GM21447 (cell line): ENCODE results near the gene LAMTOR2.
"Not testable (repeated sequence)": the region's sequence is repeated elsewhere in the genome, so short reads cannot be mapped to it uniquely, and the experiment has no call there.

Experiments used
- ATAC-seq: cut with Tn5 transposase; IDR thresholded peaks from one replicate; pipeline ENCODE4 v1.9.1; 2021; ENCODE audit not compliant: unreplicated experiment

The LAMTOR2 gene

DNA sequence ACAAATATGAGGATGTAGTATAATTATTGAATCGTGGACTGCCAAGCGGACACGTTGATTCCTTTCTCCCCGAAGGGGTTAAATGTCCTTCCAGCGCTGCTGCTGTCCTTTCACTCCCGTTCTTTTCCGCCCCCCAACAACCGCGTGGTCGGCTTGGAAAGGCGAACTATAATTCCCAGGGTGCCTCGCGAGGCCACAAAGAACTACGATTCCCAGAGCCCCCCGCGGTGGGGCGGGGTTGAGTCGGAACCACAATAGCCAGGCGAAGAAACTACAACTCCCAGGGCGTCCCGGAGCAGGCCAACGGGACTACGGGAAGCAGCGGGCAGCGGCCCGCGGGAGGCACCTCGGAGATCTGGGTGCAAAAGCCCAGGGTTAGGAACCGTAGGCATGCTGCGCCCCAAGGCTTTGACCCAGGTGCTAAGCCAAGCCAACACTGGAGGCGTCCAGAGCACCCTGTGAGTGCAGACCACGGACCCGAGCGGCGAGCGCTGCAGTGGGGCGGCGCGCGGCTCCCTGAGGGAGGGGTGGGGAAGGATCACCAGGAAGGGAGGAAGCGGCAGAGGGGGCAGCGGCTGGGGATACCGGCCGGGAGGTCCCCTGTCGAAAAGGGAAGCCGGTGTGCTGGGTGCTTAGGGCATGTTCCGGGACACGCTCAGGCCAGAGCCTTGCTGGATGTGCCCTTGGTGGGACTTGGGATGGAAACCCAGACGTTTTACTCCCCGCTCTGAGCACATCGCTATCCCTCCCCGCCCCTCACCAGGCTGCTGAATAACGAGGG is at the start of gene LAMTOR2:
Gene LAMTOR2, plus strand, starts transcription at position 283 of the 781 bp plus-strand sequence. Its CDS starts 108 bp downstream, at position 391.
- peak; percentile 72 for ATAC-seq

DNA sequence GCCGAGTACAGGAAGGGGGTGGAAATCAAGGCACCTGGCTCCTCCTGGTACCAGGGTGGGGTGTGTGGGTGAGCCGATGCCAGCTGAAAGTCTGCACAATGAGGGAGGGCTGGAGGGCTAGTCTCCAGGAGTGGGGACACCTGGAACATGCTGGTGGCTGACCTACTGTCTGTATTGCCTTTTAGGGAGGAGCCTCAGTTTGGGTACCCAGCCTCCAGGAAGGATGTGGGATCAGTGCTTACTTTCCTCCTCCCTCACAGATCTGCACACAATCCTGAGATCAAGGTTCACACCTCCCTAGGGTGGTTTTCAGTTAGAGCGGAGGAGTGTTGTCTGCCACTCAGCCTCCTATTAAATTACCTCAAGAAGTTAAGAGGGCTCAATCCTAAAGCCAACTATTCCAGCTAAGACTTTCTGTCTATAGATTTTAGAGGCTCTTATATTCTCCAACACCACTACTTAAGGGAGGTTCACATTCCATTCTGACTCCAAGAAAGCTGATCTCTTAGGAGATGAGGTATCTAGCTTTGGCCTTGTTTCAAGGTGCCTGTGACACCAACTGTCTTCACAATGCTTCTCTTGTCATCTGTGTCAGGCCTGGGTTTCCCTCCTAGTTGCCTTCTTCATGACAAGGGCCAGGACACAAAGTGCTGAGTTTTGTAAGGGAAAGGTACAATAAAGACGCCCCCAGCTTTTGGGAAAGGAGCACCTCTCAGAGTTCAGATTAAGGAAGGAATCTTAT is 49.6 kb upstream of the LAMTOR2 start:
- ATAC-seq = no peak

DNA sequence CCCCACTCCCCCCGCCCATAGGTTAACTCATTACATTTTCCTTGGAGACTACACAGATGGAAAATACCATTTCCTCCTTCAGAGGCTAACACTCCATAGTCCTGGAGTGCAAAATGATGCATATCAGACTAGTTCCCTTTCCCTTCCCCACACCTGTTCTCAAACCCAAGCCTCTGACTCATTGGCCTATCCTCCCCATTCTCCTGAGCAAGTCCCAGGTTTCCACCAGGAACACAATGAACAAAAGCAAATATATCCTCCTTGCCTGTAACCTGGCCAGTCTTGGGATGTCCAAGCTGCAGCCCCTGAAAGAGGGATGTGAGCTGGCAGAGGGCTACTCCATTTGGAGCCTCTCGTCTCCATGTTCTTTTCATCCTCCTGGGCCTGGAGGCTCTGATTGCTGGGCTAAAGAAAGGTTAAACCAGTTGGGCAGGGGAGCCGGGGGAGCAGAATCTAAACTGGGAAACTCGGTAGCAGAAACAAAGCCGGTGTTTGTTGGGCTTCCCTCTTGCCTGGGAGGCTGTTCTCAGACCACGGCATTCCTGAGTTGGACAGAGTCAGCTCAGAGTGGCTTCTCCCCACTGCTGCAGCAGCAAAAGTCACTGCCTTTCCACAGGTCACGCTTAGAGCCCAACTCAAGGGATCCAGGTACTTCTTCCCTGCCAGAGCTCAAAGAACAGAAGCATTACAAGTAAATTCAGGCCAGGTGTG is 47.8 kb upstream of the LAMTOR2 start:
- ATAC-seq = no peak

DNA sequence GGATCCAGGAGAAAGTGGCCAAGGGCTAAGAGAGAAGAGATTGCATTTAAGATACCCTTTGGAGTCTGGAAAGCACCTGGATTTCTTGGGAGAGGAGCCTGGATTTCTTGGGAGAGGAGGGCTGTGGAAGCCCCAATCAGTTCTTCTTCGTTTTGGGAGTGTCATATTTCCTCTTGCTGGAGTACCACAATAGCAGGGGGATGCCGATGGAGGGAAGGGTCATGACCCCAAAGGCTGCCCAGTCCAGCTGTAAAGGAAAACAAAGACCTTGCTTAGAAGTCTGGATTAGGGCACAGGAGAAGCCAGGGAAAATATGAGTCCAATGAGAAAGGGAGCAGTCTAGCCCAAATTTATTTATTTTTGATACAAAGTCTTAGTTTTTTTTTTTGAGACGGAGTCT is 45.2 kb upstream of the LAMTOR2 start:
- ATAC-seq = no peak

DNA sequence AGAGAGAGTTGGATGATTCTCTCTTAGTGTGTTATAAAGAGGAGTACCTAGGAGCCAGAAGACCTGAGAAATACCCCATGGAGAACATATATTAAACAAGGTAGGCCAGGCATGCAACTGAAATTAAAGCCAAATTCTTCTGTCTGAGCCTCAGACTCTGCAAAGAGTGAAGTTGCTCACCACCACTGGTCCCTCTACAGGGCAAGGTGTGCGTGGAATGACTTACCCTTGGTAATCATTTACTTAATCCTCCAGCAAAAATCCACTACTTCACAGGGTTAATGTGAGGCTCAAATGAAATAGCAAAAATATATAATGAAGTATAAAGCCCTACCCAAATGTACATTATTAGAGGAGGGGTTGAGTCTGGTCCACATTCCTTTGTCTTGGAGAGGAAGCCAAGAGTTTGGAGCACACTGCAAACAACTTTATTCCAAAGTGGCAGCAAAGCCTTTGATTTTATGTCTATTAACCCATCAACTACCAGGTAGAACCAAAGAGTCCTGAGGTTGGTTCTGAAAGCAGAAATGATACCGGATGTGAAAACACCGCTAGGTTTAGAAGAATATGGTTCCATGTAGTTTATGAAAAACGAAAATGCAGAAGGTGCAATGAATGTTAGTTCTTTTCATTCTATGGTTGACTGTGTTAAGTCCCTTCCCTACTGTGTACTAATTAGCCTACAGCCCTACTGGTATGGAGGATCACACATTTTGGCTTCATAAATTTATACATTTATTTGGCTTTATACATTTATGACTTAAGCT is 42.3 kb upstream of the LAMTOR2 start:
- peak; percentile 88 for ATAC-seq

DNA sequence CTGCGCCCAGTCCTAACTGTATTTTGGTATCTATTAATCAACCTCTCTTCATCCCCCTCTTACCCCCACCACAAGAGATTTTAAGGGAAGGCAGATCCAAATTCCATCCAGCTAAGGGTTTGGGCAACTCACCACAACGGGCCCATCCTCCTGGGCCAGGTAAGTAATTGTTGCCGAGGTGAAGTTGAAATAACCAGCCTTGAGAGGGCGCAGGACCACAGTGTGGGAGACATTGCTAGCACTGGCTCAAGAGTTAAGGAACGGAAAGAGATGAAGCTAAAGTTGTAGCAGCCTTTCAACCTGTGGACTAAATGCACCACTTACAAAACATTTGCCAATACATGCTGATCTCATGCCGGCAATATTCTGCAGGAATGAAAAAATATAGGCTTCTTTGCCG is 39.8 kb upstream of the LAMTOR2 start:
- ATAC-seq = no peak

DNA sequence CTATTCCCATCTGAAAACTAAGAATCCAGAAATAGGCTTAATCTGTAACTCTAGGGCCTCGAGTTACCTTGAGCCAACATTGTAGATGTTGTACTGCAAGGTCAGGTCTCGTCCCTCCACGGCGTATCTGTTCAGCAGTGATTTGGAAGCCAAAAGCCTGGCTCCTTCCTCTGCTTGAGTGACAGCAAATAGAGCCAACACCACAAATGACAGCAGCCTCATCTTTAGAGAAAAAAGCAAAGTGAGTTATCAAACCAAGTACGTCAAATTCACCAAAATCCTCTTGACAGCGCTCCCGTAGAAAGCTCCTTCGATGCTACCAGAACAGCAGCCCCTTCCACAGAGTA is 34.7 kb upstream of the LAMTOR2 start:
- ATAC-seq = no peak

DNA sequence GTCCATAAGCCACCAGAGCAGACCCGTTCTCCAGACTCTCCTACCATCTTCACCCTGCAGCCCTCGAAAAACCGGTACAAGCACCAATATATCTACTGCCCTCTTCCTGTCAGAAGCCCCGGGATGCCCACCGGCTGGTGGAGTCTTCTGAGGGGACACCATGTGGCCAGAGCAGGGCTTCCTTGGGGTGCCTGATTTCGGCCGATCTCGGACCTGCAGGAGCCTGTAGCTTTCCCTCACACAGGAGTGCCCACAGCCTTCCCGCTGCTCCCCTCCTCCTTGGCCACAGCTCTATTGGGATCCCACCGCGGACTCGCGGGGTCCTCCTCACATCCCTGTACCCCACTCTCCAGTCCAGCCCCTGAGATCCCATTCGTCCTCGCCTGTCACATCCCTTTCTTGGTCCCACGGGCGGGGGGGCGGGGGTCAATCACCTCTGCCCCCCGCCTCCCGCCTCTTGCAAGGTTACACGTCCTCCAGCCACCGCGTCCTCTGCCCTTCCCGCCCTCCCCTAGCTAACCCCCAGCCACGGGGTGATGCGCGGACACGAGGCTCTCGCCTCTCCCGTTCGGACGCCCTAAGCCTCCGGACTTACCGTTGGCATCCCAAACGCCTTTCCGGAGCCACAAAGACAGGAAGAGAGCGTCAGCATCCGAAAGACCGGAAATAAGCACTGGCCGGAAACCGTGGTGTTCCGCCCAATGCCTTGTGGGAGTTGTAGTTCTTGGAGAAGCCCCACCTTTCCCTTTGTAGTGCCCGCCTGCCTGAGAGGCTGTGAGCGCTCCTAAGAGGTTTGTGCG is 34.1 kb upstream of the LAMTOR2 start, which contains the start of gene SSR2:
Gene SSR2, minus strand, starts transcription at position 659 of the 800 bp plus-strand sequence. CDS start 784 bp downstream, outside the sequence.
- ATAC-seq = peak; percentile 98

DNA sequence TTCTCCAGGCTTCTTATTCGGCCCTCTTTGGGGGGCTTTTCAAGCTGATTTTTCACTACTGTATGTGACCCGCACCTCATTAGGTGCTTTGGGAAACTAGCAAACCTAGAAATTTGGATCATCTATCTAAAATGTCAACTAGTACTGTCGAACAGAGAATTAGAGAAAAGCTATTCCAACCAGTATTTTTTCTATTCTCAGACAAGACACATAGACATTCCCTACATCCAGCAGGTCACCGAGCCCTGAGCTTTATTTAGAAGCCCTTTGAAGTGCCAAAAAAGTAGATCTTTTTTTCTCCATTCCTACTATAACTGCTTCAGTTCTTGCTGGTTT is 33.5 kb upstream of the LAMTOR2 start:
- no peak for ATAC-seq

DNA sequence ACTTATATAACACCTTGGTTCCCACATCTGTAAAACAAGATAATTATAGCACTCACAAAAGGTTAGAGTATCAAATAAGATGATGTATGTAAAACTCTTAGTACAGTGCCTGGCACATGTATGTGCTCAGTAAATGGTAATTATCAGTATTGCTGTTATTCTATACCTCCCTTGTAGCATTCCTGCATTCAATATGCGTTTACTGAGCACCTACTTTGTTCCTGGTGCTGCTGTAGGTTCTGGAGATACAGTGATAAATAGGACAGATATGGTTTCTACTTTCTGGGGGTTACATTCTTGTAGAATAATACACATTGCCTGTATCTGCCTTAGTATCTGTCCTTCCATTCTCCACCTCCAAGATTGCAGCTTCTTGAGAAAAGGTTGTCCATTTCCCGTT is 32.6 kb upstream of the LAMTOR2 start:
- ATAC-seq = no peak

DNA sequence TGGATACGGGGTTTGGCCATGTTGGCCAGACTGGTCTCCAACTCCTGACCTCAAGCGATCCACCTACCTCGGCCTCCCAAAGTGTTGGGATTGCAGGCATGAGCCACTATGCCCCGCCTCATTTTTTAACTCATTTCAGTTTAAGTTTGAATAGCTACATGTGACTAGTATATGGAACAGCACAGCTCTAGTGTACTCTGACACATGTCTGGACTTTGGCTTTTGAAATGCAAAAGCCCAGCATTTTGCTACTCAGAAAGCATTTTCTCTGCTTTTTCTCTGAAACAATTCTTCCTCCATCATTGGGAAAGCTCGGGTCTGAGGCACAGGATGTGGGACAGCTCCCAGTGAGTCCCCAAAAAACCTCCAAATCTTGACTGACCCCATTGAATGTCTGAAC is 29.8 kb upstream of the LAMTOR2 start:
- no peak for ATAC-seq

DNA sequence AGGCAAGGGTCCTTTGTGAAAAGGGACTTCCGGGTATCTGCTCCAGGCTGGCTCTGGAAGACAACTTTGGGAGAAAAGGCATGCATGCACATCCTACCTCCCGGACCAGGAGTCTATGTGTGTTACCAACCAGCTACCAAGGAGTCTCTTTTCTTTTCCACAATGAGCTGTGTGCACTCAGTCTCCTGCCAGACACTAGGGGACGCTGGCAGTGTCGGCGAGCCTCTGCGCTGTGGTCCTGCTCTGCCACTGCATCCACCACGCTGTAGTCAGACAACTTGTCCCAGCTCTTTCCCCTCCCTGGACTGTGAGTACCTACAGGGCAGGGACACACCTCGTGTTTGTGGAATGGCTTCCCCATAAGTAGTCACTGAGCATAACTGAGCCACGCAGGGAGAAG is 28.7 kb upstream of the LAMTOR2 start:
- no peak for ATAC-seq

DNA sequence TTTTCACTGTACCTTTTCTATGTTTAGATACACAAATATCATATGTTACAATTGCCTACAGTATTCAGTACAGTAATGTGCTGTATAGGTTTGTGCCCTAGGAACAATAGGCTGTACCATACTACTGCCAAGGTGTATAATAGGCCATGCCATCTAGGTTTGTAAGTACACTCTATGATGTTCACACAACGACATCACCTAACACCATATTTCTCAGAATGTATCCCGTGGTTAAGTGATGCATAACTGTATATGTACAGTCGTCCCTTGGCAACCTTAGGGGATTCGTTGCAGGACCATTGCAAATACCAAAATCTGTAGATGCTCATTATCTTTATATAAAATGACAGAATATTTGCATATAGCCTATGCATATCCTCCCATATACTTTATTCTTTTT is 28.0 kb upstream of the LAMTOR2 start:
- ATAC-seq = no peak

DNA sequence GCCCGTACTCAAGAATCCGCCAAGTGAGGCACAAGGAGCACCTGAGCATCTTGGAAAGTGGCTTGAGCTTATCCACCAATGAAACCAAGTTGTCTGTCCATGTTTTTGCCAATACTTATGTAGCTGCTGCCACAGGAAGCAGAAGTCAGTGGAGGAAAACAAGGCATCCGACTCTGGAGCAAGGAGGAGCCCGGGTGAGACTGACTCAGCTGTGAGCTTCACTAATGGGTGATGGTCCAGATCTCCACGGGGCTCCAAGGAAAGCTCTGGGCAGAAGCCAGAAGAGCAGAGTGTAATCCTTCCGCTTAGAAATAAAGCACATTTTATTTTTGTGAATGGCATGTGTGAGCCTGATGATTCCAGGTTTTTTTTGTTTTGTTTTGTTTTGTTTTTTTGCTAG is 21.6 kb upstream of the LAMTOR2 start:
- ATAC-seq = no peak

DNA sequence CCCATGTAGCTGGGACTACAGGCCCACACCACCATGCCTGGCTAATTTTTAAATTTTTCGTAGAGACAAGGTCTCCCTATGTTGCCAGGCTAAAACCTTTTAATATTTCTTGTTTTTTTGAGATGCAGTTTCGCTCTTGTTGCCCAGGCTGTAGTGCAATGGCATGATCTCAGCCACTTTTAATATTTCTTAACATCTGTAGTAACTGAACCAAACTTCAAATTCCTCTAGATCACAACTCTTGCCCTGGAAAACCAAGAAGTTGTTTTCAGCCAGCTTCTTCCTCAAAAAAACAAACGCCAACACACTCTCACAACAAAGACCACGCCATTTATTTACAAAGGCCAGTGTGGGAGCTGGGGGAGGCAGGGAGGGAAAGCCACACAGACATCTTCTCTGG is 19.6 kb upstream of the LAMTOR2 start:
- not testable (repeated sequence) for ATAC-seq

DNA sequence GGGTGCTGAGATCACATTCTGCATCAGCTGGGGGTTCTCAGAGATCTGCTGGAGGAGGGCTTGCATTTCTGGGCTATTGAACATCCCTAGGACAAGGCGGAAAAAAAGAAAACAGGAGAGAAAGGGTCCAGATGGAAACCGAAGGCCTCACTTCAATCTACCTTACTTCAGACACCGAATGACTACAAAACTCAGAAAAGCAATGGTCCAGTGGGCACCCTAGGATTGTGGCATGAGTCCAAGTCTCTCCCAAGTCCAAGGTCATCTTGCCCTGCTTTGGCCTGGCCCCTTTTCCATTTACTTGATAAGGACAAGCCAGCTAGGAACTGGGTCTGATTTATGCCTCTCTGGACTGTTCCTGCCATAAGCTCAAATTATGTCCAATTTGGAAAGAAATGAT is 11.8 kb upstream of the LAMTOR2 start:
- no peak for ATAC-seq

DNA sequence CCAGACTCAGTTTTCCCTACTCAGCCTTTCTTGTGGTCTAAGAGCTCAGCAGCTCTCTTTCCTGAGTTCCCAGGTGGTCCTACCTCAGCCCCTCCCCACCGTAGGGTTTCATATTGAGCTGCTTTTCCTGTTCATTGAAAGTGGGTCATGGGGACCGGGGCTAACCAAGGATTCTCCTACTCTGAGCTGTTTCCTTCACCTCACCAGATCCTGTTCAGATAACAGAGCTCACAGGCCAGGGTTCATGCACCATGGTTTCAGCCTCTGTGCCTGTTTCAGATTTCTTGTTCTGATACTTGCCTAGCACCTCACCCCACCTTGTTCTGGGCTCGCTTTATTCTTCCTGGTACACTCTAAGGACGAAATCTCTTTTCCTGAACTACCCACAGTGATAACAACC is 9.5 kb upstream of the LAMTOR2 start:
- ATAC-seq = no peak

DNA sequence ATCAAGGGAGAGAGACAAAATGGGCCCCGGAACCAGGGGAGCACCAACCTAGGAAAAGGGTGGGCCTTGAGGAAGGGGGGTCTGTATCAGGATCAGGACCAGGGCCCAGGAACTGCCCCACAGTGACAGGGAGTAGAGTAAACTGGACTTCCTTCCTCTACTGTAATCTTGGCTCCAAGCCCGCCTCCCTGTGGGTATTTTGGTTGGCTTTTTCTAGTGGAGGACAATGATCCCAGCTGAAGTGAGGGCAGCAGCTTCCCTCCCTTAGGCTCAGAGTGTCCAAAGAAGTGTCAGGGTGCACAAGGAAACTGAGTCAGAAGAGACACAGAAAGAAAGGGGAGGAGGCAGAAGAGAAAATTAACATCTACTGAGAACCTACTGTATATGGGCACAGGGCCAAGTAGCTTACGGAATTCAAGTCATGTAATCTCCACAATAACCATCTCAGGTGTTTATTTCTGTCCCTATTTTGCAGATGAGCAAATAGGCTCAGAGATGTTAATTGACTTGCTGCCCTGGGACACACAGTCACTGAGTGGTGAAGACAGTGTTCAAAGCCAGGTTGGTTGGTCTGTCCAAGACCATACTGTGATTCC is 5.8 kb upstream of the LAMTOR2 start:
- ATAC-seq = no peak

DNA sequence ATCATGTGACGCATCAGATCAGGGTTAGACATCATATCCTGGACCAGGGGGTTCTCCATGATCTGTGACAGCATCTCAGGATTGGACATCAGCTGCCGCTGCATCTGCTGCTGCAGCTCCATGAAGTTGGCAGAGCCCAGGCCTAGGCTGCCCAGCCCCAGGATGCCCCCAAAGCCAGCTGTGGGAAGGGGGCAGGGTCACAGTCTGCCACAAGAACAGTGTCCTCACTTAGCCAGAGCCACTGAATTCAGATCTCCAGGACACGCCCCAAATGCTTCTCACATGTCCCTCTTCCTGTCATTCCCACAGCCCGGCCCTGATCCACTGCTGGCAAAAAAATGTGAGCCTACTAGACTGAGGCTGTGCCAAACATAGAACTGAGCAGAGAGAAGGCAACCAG is 4.2 kb upstream of the LAMTOR2 start:
- no peak for ATAC-seq
